SK-N-MC (cell line): ENCODE results near the gene MPDZ.
A peak's percentile ranks its signal among the peaks of the same experiment; 100 is the strongest.

Experiments used
- DNase-seq: peaks from one replicate; pipeline ENCODE4 v3.0.0-alpha.2; 2011; ENCODE audit warnings: low read depth, low spot score
- H3K27ac ChIP-seq: fragments of 200-600 bp; sonication (generic); 2 replicates; pipeline ENCODE4 v1.5.1; 2016; ENCODE audit warnings: mixed run types
- H3K36me3 ChIP-seq: fragments of 200-600 bp; sonication (generic); 2 replicates; pipeline ENCODE4 v1.6.1; 2017; ENCODE audit warnings: antibody characterized with exemption, low read length, mixed read lengths; ENCODE audit not compliant: insufficient read depth
- H3K4me3 ChIP-seq: fragments of 200-600 bp; sonication (generic); 2 replicates; pipeline ENCODE4 v1.5.1; 2016
- H3K9ac ChIP-seq: fragments of 200-600 bp; sonication (generic); 2 replicates; pipeline ENCODE4 v1.8.0; 2017; ENCODE audit warnings: mixed run types, mixed read lengths; ENCODE audit not compliant: insufficient read length
- H3K9me3 ChIP-seq: fragments of 200-600 bp; sonication (generic); 2 replicates; pipeline ENCODE4 v1.6.1; 2017; ENCODE audit warnings: low read depth, mild to moderate bottlenecking, antibody characterized with exemption, low read length, moderate library complexity, mixed read lengths
- EZH2 ChIP-seq: fragments of 200-600 bp; sonication (generic); IDR thresholded peaks from one replicate; pipeline ENCODE4 v1.6.1; 2017; ENCODE audit warnings: antibody characterized with exemption
- FOXP2 ChIP-seq: optimal IDR thresholded peaks from 2 replicates; pipeline ENCODE3; 2011; ENCODE audit warnings: mild to moderate bottlenecking, moderate library complexity; ENCODE audit not compliant: insufficient read depth; ENCODE audit errors: extremely low read length, control extremely low read depth
- POLR2AphosphoS5 ChIP-seq: IDR thresholded peaks from 2 replicates; pipeline ENCODE4 v1.6.1; 2012; ENCODE audit warnings: mild to moderate bottlenecking, low read depth, low read length, borderline replicate concordance

The MPDZ gene

GRCh38 chr9:13145340-13145739 lies 134.2 kb downstream of the MPDZ start:
- TF ChIP-seq FOXP2 (no peak), EZH2 (no peak), POLR2AphosphoS5 (no peak)
- no peak for DNase-seq
- Histone ChIP-seq H3K36me3 (peaks cover 16% of the 10 kb centered on the region), H3K4me3 (peak overlapping the region; percentile 69; the same call in 1 of the 2 replicates), H3K27ac (peak overlapping the region; percentile 95), H3K9ac (peak overlapping the region; percentile 66), H3K9me3 (no peaks in the 10 kb centered on the region)

DNA sequence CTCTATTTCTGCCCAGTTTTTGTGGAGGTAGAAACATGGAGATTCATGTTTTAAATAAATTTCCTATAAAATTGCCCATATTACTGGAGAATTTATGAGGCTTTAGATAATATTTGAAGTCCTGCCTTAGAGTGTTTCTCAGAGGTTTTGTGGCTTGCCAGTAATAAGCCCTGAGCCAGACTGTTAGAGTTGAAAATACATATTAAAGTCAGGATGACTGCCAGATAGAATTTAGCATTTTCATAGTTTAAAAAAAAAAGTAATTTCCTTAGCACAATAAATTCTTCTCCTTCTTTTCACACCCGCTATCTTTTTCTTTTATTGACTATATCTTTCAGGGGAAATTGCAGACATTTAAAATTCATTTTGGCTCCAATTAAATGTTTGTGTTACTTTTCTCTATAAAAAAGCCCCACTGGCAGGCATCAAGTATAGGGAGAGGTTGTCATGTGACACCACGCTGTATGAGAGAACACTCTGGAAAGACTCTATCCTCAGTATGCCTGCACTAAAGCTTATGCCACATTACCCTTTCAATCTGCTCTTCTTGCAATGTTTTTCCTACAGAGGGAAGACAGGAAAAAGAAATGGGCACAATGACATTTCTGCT lies 135.2 kb downstream of the MPDZ start:
- peak; percentile 61 for DNase-seq
- TF ChIP-seq FOXP2: peak; percentile 53
- no peak; the same call in 1 of the 2 replicates for TF ChIP-seq POLR2AphosphoS5
- Histone ChIP-seq H3K9ac (peak overlapping the region; percentile 66), H3K9me3 (no peaks in the 10 kb centered on the region), H3K36me3 (peaks cover 11% of the 10 kb centered on the region), H3K4me3 (peak overlapping the region; percentile 69), H3K27ac (peak overlapping the region; percentile 95)

GRCh38 chr9:13143281-13143680 lies 136.2 kb downstream of the MPDZ start:
- DNase-seq: peak; percentile 42
- H3K36me3 ChIP-seq: peaks cover 8% of the 10 kb centered on the region
- peak overlapping the region; percentile 69 for H3K4me3 ChIP-seq
- H3K27ac ChIP-seq: peak overlapping the region; percentile 95
- peak overlapping the region; percentile 66 for H3K9ac ChIP-seq
- no peaks in the 10 kb centered on the region for H3K9me3 ChIP-seq
- TF ChIP-seq POLR2AphosphoS5: no peak
- no peak for TF ChIP-seq FOXP2
- no peak for TF ChIP-seq EZH2

GRCh38 chr9:13142776-13143175 lies 136.7 kb downstream of the MPDZ start:
- Histone ChIP-seq H3K9ac (peak overlapping the region; percentile 66), H3K4me3 (peak overlapping the region; percentile 69), H3K27ac (peak overlapping the region; percentile 95), H3K36me3 (peaks cover 13% of the 10 kb centered on the region), H3K9me3 (no peaks in the 10 kb centered on the region)
- TF ChIP-seq FOXP2 (peak; percentile 66), POLR2AphosphoS5 (no peak)
- DNase-seq: peak; percentile 40

GRCh38 chr9:13141629-13142028 lies 137.9 kb downstream of the MPDZ start:
- Histone ChIP-seq H3K9ac (no peak overlapping the region), H3K36me3 (peaks cover 12% of the 10 kb centered on the region), H3K27ac (peak overlapping the region; percentile 95), H3K4me3 (0 out of 2 replicates have a peak overlapping the region, but pooled peaks have one; percentile 9), H3K9me3 (no peaks in the 10 kb centered on the region)
- no peak for DNase-seq
- TF ChIP-seq POLR2AphosphoS5: no peak
- no peak for TF ChIP-seq EZH2
- no peak for TF ChIP-seq FOXP2

GRCh38 chr9:13140843-13141592 lies 138.5 kb downstream of the MPDZ start:
- Histone ChIP-seq H3K4me3 (no peak overlapping the region), H3K9ac (no peak overlapping the region), H3K9me3 (no peaks in the 10 kb centered on the region), H3K36me3 (peaks cover 12% of the 10 kb centered on the region), H3K27ac (peak overlapping the region; percentile 95)
- DNase-seq: no peak
- TF ChIP-seq EZH2: no peak
- no peak for TF ChIP-seq FOXP2
- TF ChIP-seq POLR2AphosphoS5: no peak

DNA sequence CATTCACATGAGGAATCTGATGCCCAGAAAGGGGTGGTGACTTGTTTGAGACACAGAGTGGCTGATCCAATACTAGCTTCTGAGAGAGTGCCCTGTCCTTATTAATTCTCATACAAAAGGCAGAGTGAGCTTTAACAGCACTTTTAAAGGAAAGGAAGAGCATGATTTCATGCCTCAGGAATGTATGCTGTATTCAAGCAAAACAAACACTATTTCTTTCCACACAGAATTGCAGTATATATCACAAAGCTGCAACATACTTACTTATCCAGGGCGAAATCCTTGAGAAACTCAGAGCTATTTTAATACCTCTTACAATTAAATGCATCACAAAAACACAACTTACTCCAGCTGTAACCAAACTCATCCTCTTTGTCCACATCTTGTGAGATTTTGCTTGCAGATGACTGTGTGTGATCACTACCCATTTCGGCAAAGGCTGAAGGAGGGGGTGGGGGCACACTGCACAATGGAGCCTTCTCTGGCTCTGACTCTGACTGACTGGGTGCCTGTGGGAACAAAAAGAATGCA lies 139.8 kb downstream of the MPDZ start:
- Histone ChIP-seq H3K9ac (peak overlapping the region; percentile 68), H3K36me3 (peaks cover 15% of the 10 kb centered on the region), H3K4me3 (peak overlapping the region; percentile 71), H3K9me3 (no peaks in the 10 kb centered on the region), H3K27ac (peak overlapping the region; percentile 94)
- TF ChIP-seq POLR2AphosphoS5 (no peak), FOXP2 (no peak), EZH2 (no peak)
- peak; percentile 60 for DNase-seq

- Histone ChIP-seq H3K9me3 (no peaks in the 10 kb centered on the region), H3K27ac (no peak overlapping the region), H3K9ac (no peak overlapping the region), H3K36me3 (peaks cover 21% of the 10 kb centered on the region), H3K4me3 (no peak overlapping the region)
- TF ChIP-seq POLR2AphosphoS5 (no peak), FOXP2 (no peak), EZH2 (no peak)
- DNase-seq: no peak
Measured at GRCh38 chr9:13137426-13137825, 142.1 kb downstream of the MPDZ start.
